KOPT-K1 (cell line): ENCODE results near the gene APOL1.

Experiments used
- H3K27ac ChIP-seq: fragments of 200-600 bp; sonication (generic); 2 replicates; pipeline ENCODE4 v1.5.1; 2016; ENCODE audit warnings: antibody characterized with exemption, mild to moderate bottlenecking, low read depth, low read length; ENCODE audit not compliant: poor library complexity, severe bottlenecking
- H3K36me3 ChIP-seq: fragments of 200-600 bp; sonication (generic); 2 replicates; pipeline ENCODE4 v1.5.1; 2017; ENCODE audit warnings: antibody characterized with exemption, mild to moderate bottlenecking, low read length, moderate library complexity; ENCODE audit not compliant: insufficient read depth
- H3K9me3 ChIP-seq: fragments of 200-600 bp; sonication (generic); 2 replicates; pipeline ENCODE4 v1.5.1; 2017; ENCODE audit warnings: antibody characterized with exemption, low read length, mild to moderate bottlenecking; ENCODE audit not compliant: insufficient read depth, poor library complexity, severe bottlenecking

The APOL1 gene

GRCh38 chr22:36297568-36297967 lies 44.6 kb downstream of the APOL1 start:
- no peak overlapping the region for H3K27ac ChIP-seq
- H3K9me3 ChIP-seq: peaks cover 2% of the 10 kb centered on the region
- H3K36me3 ChIP-seq: peaks cover 100% of the 10 kb centered on the region

GRCh38 chr22:36298118-36298517 lies 45.2 kb downstream of the APOL1 start:
- Histone ChIP-seq H3K9me3 (no peaks in the 10 kb centered on the region), H3K27ac (no peak overlapping the region), H3K36me3 (peaks cover 100% of the 10 kb centered on the region)

- Histone ChIP-seq H3K9me3 (no peaks in the 10 kb centered on the region), H3K36me3 (peaks cover 100% of the 10 kb centered on the region), H3K27ac (no peak overlapping the region)
These were observed 45.7 kb downstream of the APOL1 start for GRCh38 chr22:36298601-36299000.

- no peaks in the 10 kb centered on the region for H3K9me3 ChIP-seq
- H3K36me3 ChIP-seq: peaks cover 100% of the 10 kb centered on the region
- no peak overlapping the region for H3K27ac ChIP-seq
These were observed 46.4 kb downstream of the APOL1 start for GRCh38 chr22:36299295-36299694.

- no peak overlapping the region for H3K27ac ChIP-seq
- peaks cover 100% of the 10 kb centered on the region for H3K36me3 ChIP-seq
These were observed 47.0 kb downstream of the APOL1 start for GRCh38 chr22:36299911-36300310.

GRCh38 chr22:36300396-36301212 lies 47.7 kb downstream of the APOL1 start:
- Histone ChIP-seq H3K36me3 (peaks cover 100% of the 10 kb centered on the region), H3K27ac (no peak overlapping the region), H3K9me3 (no peaks in the 10 kb centered on the region)

More at GRCh38 chr22:36299911-36300310, 47.0 kb downstream of the APOL1 start:
- no peaks in the 10 kb centered on the region for H3K9me3 ChIP-seq

GRCh38 chr22:36301384-36301828 lies 48.5 kb downstream of the APOL1 start:
- no peak overlapping the region for H3K27ac ChIP-seq
- peaks cover 100% of the 10 kb centered on the region for H3K36me3 ChIP-seq
- no peaks in the 10 kb centered on the region for H3K9me3 ChIP-seq

GRCh38 chr22:36301851-36302250 lies 48.9 kb downstream of the APOL1 start:
- H3K27ac ChIP-seq: no peak overlapping the region
- H3K36me3 ChIP-seq: peaks cover 100% of the 10 kb centered on the region
- H3K9me3 ChIP-seq: no peaks in the 10 kb centered on the region

- peaks cover 100% of the 10 kb centered on the region for H3K36me3 ChIP-seq
- no peak overlapping the region for H3K27ac ChIP-seq
- H3K9me3 ChIP-seq: no peaks in the 10 kb centered on the region
These were observed 49.6 kb downstream of the APOL1 start for GRCh38 chr22:36302439-36303114.

GRCh38 chr22:36303115-36303467 lies 50.2 kb downstream of the APOL1 start:
- H3K27ac ChIP-seq: no peak overlapping the region
- peaks cover 100% of the 10 kb centered on the region for H3K36me3 ChIP-seq
- no peaks in the 10 kb centered on the region for H3K9me3 ChIP-seq

- Histone ChIP-seq H3K36me3 (peaks cover 100% of the 10 kb centered on the region), H3K27ac (no peak overlapping the region), H3K9me3 (no peaks in the 10 kb centered on the region)
These were observed 50.9 kb downstream of the APOL1 start for GRCh38 chr22:36303874-36304273.

- Histone ChIP-seq H3K9me3 (no peaks in the 10 kb centered on the region), H3K36me3 (peaks cover 100% of the 10 kb centered on the region), H3K27ac (no peak overlapping the region)
These were observed 51.5 kb downstream of the APOL1 start for GRCh38 chr22:36304429-36304828.

GRCh38 chr22:36305813-36306212 lies 52.9 kb downstream of the APOL1 start:
- Histone ChIP-seq H3K36me3 (peaks cover 100% of the 10 kb centered on the region), H3K9me3 (no peaks in the 10 kb centered on the region), H3K27ac (no peak overlapping the region)

- H3K9me3 ChIP-seq: no peaks in the 10 kb centered on the region
- H3K27ac ChIP-seq: no peak overlapping the region
- peaks cover 100% of the 10 kb centered on the region for H3K36me3 ChIP-seq
These were observed 53.3 kb downstream of the APOL1 start for GRCh38 chr22:36306227-36306626.

GRCh38 chr22:36308880-36309279 lies 55.9 kb downstream of the APOL1 start:
- Histone ChIP-seq H3K27ac (no peak overlapping the region), H3K9me3 (no peaks in the 10 kb centered on the region), H3K36me3 (peaks cover 100% of the 10 kb centered on the region)
